Measurements from ENCODE around the gene L3MBTL4. TPM values are rescaled to one million over a fixed set of nuclear protein-coding genes. Genes with fewer than 3 reads are reported as not detected.

Gene L3MBTL4
- total and polyA plus RNA-seq, 8 donors: 2.5 to 15.1 (median 6.4) TPM

GRCh38 chr18:6013171-6013810 lies 401.4 kb downstream of the L3MBTL4 start:
- Histone ChIP-seq H3K4me3 (no peak overlapping the region), H3K36me3 (no peaks in the 10 kb centered on the region), H3K9me3 (no peaks in the 10 kb centered on the region), H3K27me3 (no peaks in the 10 kb centered on the region), H3K27ac (no peak overlapping the region), H3K4me1 (no peaks in the 10 kb centered on the region)
- DNase-seq (no peak), ATAC-seq (no peak), FAIRE-seq (no peak)
- TF ChIP-seq CTCF (IDR thresholded peaks at IDR 0.05): no peak
- WGBS, 2 donors: 83 to 92% methylated on average over 11 of the region's 11 CpGs
- intact Hi-C loops (cut with DNase I): no loop called here

GRCh38 chr18:6010921-6011320 lies 403.8 kb downstream of the L3MBTL4 start:
- ATAC-seq: no peak
- H3K27me3 ChIP-seq: no peaks in the 10 kb centered on the region
- H3K27ac ChIP-seq: no peak overlapping the region
- H3K4me3 ChIP-seq: no peak overlapping the region
- intact Hi-C loops (cut with DNase I): no loop called here
- no peaks in the 10 kb centered on the region for H3K9me3 ChIP-seq
- no peaks in the 10 kb centered on the region for H3K36me3 ChIP-seq
- no peaks in the 10 kb centered on the region for H3K4me1 ChIP-seq
- FAIRE-seq: no peak
- TF ChIP-seq CTCF (IDR thresholded peaks at IDR 0.05): no peak
- 90 to 96% methylated on average over 1 of the region's 1 CpG for WGBS, 2 donors
- DNase-seq: no peak

- no peak for TF ChIP-seq CTCF (IDR thresholded peaks at IDR 0.05)
- Histone ChIP-seq H3K4me1 (no peaks in the 10 kb centered on the region), H3K27ac (no peak overlapping the region), H3K27me3 (no peaks in the 10 kb centered on the region), H3K36me3 (no peaks in the 10 kb centered on the region), H3K9me3 (no peaks in the 10 kb centered on the region), H3K4me3 (no peak overlapping the region)
- WGBS, 2 donors: 94 to 95% methylated on average over 5 of the region's 5 CpGs
- intact Hi-C loops (cut with DNase I): no loop called here
- FAIRE-seq: no peak
- ATAC-seq: no peak
- no peak for DNase-seq
Measured at GRCh38 chr18:6010284-6010683, 404.4 kb downstream of the L3MBTL4 start.

- WGBS, 2 donors: 74 to 81% methylated on average over 4 of the region's 4 CpGs
Measured at GRCh38 chr18:6009756-6010155, 405.0 kb downstream of the L3MBTL4 start.

More at GRCh38 chr18:6009756-6010155, 405.0 kb downstream of the L3MBTL4 start:
- no peak for TF ChIP-seq CTCF (IDR thresholded peaks at IDR 0.05)
- H3K9me3 ChIP-seq: no peaks in the 10 kb centered on the region
- no peak overlapping the region for H3K4me3 ChIP-seq
- ATAC-seq (no peak), FAIRE-seq (no peak), DNase-seq (no peak)
- H3K36me3 ChIP-seq: no peaks in the 10 kb centered on the region
- H3K27ac ChIP-seq: no peak overlapping the region
- no peaks in the 10 kb centered on the region for H3K4me1 ChIP-seq
- H3K27me3 ChIP-seq: no peaks in the 10 kb centered on the region
- intact Hi-C loops (cut with DNase I): no loop called here
